B cell (primary cell): ENCODE data around the gene RHOT1. TPM values are rescaled to one million over a fixed set of nuclear protein-coding genes. Genes with fewer than 3 reads are reported as not detected.
"Not testable (repeated sequence)": the region's sequence is repeated elsewhere in the genome, so short reads cannot be mapped to it uniquely, and the experiment has no call there.

Source experiments
- ATAC-seq: fragments of 200-7000 bp; cut with Tn5 transposase; one replicate; pipeline ENCODE4 v1.10.0; 2021; ENCODE audit warnings: low read depth, mild to moderate bottlenecking, moderate number of reproducible peaks, moderate library complexity
- CTCF ChIA-PET: fragments of 350-600 bp; sonication (Branson Sonifier 250); formaldehyde crosslinking; loops from one replicate; lab custom pipeline; 2021; ENCODE audit warnings: antibody characterized with exemption, inconsistent platforms; lab: Charles Lee
- POLR2A ChIA-PET: fragments of 350-600 bp; sonication (Branson Sonifier 250); formaldehyde crosslinking; loops from one replicate; lab custom pipeline; 2021; ENCODE audit warnings: antibody characterized with exemption; lab: Charles Lee
- DNase-seq: peaks from one replicate; pipeline ENCODE4 v3.0.0; 2013
- H2AFZ ChIP-seq: 2 replicates; pipeline ENCODE4 v1.6.1; 2012; ENCODE audit warnings: mild to moderate bottlenecking, low read depth, low read length; ENCODE audit not compliant: insufficient read depth, poor library complexity, severe bottlenecking
- H3K27ac ChIP-seq, 2 donors: 1 replicate in 1 of 2; 2 replicates in 1 of 2; pipeline ENCODE4 v1.5.1; 2012 to 2013; ENCODE audit warnings: low read length in 2 of 2, mild to moderate bottlenecking in 2 of 2, moderate library complexity in 1 of 2
- H3K27me3 ChIP-seq, 4 experiments: fragments of 200-600 bp in 1 of 4; sonication (generic) in 1 of 4; replicated peaks in 1 of 4; 1 replicate in 2 of 4; 2 replicates in 2 of 4; pipeline versions ENCODE4 v1.6.1 to v1.7.0; 2013 to 2016; ENCODE audit warnings: low read length in 3 of 4, mild to moderate bottlenecking in 2 of 4, mixed read lengths in 1 of 4, moderate library complexity in 1 of 4; ENCODE audit not compliant: insufficient read depth in 4 of 4, control insufficient read depth in 3 of 4; ENCODE audit errors: control extremely low read depth in 1 of 4
- H3K36me3 ChIP-seq, 2 experiments: replicated peaks in 1 of 2; 1 replicate in 1 of 2; 2 replicates in 1 of 2; pipeline versions ENCODE4 v1.6.1 to v1.7.1; 2013; ENCODE audit warnings: low read length in 1 of 2; ENCODE audit not compliant: insufficient read depth in 2 of 2, control insufficient read depth in 1 of 2; ENCODE audit errors: control extremely low read depth in 1 of 2, extremely low read depth in 1 of 2
- H3K4me1 ChIP-seq, 2 donors: fragments of 200-600 bp in 1 of 2; sonication (generic) in 1 of 2; 1 replicate in 1 of 2; 2 replicates in 1 of 2; pipeline versions ENCODE4 v1.5.1 to v1.6.1; 2013 to 2017; ENCODE audit warnings: low read length in 2 of 2; ENCODE audit not compliant: control insufficient read depth in 2 of 2, insufficient read depth in 2 of 2
- H3K4me2 ChIP-seq: replicated peaks from 2 replicates; pipeline ENCODE3; 2012; ENCODE audit warnings: mild to moderate bottlenecking, low read depth, low read length; ENCODE audit not compliant: poor library complexity, severe bottlenecking
- H3K4me3 ChIP-seq, 5 experiments: fragments of 200-600 bp in 1 of 5; sonication (generic) in 1 of 5; 1 replicate in 3 of 5; 2 replicates in 2 of 5; pipeline versions ENCODE4 v1.5.1 to v1.7.0; 2011 to 2016; ENCODE audit warnings: low read length in 4 of 5, mild to moderate bottlenecking in 4 of 5, low read depth in 2 of 5, control low read depth in 1 of 5, moderate library complexity in 1 of 5; ENCODE audit not compliant: insufficient read depth in 1 of 5; ENCODE audit errors: control extremely low read depth in 1 of 5, extremely low read depth in 1 of 5
- H3K79me2 ChIP-seq: fragments of 200-600 bp; sonication (generic); one replicate; pipeline ENCODE4 v1.6.0; 2016; ENCODE audit warnings: low read length; ENCODE audit not compliant: control insufficient read depth, insufficient read depth
- H3K9ac ChIP-seq: fragments of 200-600 bp; sonication (generic); 2 replicates; pipeline ENCODE4 v1.6.1; 2017; ENCODE audit warnings: mild to moderate bottlenecking, low read length, moderate library complexity
- H3K9me3 ChIP-seq, 3 donors: one replicate each; pipeline versions ENCODE4 v1.6.1 to v1.7.1; 2013; ENCODE audit warnings: low read length in 2 of 3; ENCODE audit not compliant: control insufficient read depth in 2 of 3, insufficient read depth in 1 of 3; ENCODE audit errors: control extremely low read depth in 1 of 3
- H4K20me1 ChIP-seq: 2 replicates; pipeline ENCODE4 v1.6.0; 2012; ENCODE audit warnings: mild to moderate bottlenecking, low read length; ENCODE audit not compliant: insufficient read depth, control insufficient read depth, poor library complexity, severe bottlenecking
- H3K27ac Mint-ChIP-seq: one replicate; pipeline ENCODE4 v1.8.0; 2021; ENCODE audit warnings: mixed read lengths
- H3K27me3 Mint-ChIP-seq: one replicate; pipeline ENCODE4 v1.8.0; 2021; ENCODE audit warnings: mixed read lengths
- H3K4me1 Mint-ChIP-seq: one replicate; pipeline ENCODE4 v1.8.0; 2021; ENCODE audit warnings: mixed read lengths
- H3K4me3 Mint-ChIP-seq: one replicate; pipeline ENCODE4 v1.8.0; 2021; ENCODE audit warnings: mixed read lengths
- H3K9me3 Mint-ChIP-seq: one replicate; pipeline ENCODE4 v1.8.0; 2022; ENCODE audit warnings: mixed read lengths; ENCODE audit not compliant: insufficient read depth
- CTCF ChIP-seq: fragments of 200-600 bp; IDR thresholded peaks from one replicate; pipeline ENCODE4 v1.8.0; 2022; ENCODE audit warnings: antibody characterized with exemption, mild to moderate bottlenecking
- EZH2 ChIP-seq: IDR thresholded peaks from 2 replicates; pipeline ENCODE4 v1.6.1; 2012; ENCODE audit warnings: borderline replicate concordance, low read depth, mild to moderate bottlenecking, moderate library complexity, low read length; ENCODE audit not compliant: insufficient read depth, poor library complexity, severe bottlenecking
- WGBS: methylation state at CpG from one replicate; pipeline ENCODE4 v1.1.5; 2013; ENCODE audit warnings: missing lambda C conversion rate; ENCODE audit not compliant: insufficient coverage; 5-methylcytosine and 5-hydroxymethylcytosine counted together
- intact Hi-C: fragments of 100-400 bp; cut with micrococcal nuclease; formaldehyde crosslinking; loops from one replicate; pipeline ENCODE4 v1.10.0; 2022
- polyA plus RNA-seq: library from polyadenylated mRNA; depleted of rRNA; stranded (reverse); fragments of >200 nt; gene quantifications from 2 replicates; pipeline ENCODE4 v1.2.3, GENCODE V29; 2012
- total RNA-seq, 2 donors: library from RNA; stranded (reverse); fragments of 120-200 nt in 1 of 2; gene quantifications; 1 replicate in 1 of 2; 2 replicates in 1 of 2; pipeline versions ENCODE4 v1.2.3 to v1.2.4, GENCODE V29; 2013 to 2022

RHOT1 gene
- total and polyA plus RNA-seq, 2 donors (not counting 1 experiment from before 2014, with no cell fraction given) = 24.6 to 24.7 TPM

GRCh38 chr17:32100323-32100722 is 42.0 kb upstream of the RHOT1 start:
- H3K36me3 ChIP-seq, H3K27ac ChIP-seq, H3K27ac Mint-ChIP-seq, H4K20me1 ChIP-seq, H3K4me2 ChIP-seq, POLR2A ChIA-PET, H3K4me3 Mint-ChIP-seq, H3K4me3 ChIP-seq, H3K9me3 ChIP-seq, H3K9me3 Mint-ChIP-seq, H3K27me3 ChIP-seq, H3K4me1 Mint-ChIP-seq, intact Hi-C loops, ATAC-seq, H2AFZ ChIP-seq, H3K9ac ChIP-seq, H3K79me2 ChIP-seq, H3K4me1 ChIP-seq, H3K27me3 Mint-ChIP-seq, DNase-seq: not testable (repeated sequence)
- CTCF ChIA-PET = interaction anchor here (1.1 kb wide), 1 partner anchor 36 kb away, joined by 3 read pairs; no protein-coding TSS in a partner anchor
- 100% methylated on average over 1 of the region's 8 CpGs for WGBS

- Mint-ChIP-seq H3K9me3 (no peaks in the 10 kb centered on the region), H3K4me1 (peaks cover 4% of the 10 kb centered on the region), H3K27me3 (peaks cover 7% of the 10 kb centered on the region), H3K27ac (no peak overlapping the region), H3K4me3 (no peak overlapping the region)
- H4K20me1 ChIP-seq = no peaks in the 10 kb centered on the region
- H2AFZ ChIP-seq = no peak overlapping the region
- DNase-seq (no peak), ATAC-seq (no peak)
- H3K9ac ChIP-seq = no peak overlapping the region
- TF ChIP-seq CTCF (no peak), EZH2 (no peak)
- ChIA-PET CTCF (interaction anchor here (1.1 kb wide), 1 partner anchor 35 kb away, joined by 3 read pairs; no protein-coding TSS in a partner anchor), POLR2A (no interaction called here)
- no peaks in the 10 kb centered on the region for H3K9me3 ChIP-seq
- H3K79me2 ChIP-seq = no peaks in the 10 kb centered on the region
- 89% methylated on average over 6 of the region's 8 CpGs for WGBS
- H3K27ac ChIP-seq = no peak overlapping the region
- intact Hi-C loops = no loop called here
- no peaks in the 10 kb centered on the region for H3K27me3 ChIP-seq
- no peaks in the 10 kb centered on the region for H3K36me3 ChIP-seq
- H3K4me1 ChIP-seq = no peaks in the 10 kb centered on the region
- no peak overlapping the region for H3K4me3 ChIP-seq
- H3K4me2 ChIP-seq = no peak overlapping the region
Observed at GRCh38 chr17:32100971-32101631, 41.2 kb upstream of the RHOT1 start.
